GM11168 (cell line): Measurements from ENCODE around the gene FRZB.

Experiments used
- in situ Hi-C: fragments of 300-500 bp; cut with MboI; formaldehyde crosslinking; loops from one replicate; pipeline ENCODE4 v1.12.0; 2022; ENCODE audit warnings: low sequenced_read_pairs; ENCODE audit not compliant: unreplicated experiment

Gene FRZB

GRCh38 chr2:182852801-182853200 is 13.6 kb downstream of the FRZB start:
- in situ Hi-C loops: no loop called here

GRCh38 chr2:182852090-182852489 is 14.3 kb downstream of the FRZB start:
- in situ Hi-C loops: no loop called here

DNA sequence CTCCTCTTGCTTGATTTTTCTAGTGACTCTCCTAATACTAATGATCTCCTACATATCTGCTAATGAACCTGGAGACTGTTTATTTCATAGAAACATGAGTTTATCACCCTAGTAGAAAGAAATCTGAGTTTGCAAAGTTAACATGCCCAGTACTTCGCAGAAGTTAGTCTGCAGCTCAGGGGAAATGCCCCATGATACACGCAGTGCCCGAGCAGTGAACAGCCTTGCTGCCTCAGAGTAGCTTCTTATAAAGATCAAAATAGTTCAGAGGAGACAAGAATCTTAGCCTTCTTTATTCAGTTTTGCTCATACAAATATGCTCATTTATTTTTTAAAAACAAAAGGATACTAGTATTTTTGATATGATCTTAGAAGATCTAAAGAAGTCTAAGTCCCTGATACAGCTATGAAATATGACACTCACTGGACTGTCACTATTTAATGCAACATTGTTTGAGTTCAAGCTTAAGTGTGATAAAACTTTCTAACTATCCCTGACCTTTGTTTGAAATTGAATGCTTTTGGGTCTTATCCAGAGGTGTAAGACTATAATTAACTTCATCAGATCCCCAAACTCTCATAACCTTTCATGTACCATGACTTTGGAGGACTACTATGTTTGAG is 20.5 kb downstream of the FRZB start:
- in situ Hi-C loops: no loop called here

DNA sequence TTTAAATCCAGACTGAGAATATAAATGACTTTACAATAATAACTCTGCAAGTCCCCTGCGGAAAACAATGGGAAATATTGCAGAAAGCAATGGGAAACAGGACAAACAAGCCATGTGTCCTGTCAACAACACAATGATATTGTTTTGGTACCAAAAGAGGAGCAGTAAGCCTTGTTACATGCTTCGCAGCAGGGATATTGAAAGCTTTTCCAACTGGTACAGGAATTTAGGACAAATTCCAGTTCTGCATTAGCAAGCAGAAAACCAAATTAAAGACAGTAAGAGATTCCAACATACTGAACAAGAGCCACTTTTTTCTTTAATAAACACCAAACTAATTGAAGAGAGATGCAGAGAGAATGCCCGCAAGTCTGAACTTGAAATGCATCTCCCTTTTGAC is 30.0 kb downstream of the FRZB start:
- in situ Hi-C loops: no loop called here

DNA sequence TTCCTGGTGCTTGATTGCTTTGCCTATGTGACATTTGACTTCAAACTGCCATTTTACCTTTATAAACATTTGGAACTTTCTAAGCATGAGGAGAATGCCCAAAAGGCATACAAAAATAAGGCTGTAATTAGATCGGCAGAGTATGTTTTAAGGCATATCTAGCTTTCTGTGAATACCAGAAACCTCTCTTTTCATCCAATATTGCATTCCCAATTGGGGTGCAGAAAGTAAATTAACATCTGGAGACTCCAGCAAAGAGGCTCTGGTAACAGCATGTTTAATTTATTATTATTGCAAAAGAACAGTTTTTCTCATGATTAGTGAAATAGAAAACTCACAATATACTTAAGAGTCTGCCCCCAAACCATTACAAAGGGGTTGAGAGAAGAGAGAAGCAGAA is 32.1 kb downstream of the FRZB start:
- in situ Hi-C loops: no loop called here

DNA sequence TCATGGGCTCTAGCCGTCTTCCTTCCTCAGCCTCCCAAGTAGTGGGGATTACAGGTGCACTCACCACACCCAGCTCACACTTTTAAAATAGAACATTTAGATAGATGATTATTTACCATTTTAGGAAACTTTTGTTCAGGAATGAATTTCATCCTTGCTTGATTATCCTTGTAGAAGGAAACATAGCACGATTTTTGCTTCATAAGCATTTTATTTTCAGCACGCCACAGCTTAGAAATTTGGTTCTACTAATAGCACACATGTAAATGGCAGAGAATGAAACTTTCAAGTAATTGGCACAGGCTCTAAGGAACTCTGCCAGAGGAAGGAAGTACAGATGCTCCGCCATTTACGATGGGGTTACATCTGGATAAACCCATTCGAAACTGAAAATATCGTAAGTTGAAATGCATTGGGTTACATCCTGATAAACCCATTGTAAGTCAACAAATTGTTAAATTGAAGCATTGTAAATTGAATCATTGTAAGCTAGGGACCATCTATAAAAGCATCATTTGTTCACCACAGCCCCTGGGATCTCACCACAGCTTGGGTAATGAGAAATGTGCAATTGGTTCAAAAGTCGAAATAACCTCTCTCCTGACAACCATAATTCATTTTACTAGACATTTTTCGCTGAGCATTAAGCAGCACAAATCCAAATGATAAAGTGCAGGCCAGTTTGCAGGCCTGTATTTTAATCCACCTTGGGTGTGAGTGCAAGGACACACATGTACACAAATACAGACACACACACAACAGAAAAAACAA is 33.2 kb downstream of the FRZB start:
- in situ Hi-C loops: no loop called here

- in situ Hi-C loops: no loop called here
Measured at GRCh38 chr2:182831921-182832320, 34.5 kb downstream of the FRZB start.

DNA sequence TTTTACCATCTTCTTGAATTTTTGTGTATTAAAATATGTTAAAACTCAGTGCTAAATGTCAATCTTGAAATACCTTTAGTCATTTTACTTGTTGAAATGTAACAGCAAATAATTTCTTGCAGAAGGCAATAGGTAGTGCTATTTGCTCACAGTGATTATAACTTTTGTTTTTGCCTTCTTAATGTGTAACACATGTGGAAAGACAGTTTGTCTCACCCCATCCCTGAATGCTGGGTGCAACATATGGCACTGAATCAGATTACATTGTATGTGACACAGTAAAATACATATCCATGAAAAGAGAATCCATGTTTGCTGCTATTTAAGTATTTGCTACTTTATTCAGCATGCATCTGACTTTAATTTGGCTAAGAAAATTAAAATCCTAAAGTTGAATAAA is 35.3 kb downstream of the FRZB start:
- in situ Hi-C loops: no loop called here

DNA sequence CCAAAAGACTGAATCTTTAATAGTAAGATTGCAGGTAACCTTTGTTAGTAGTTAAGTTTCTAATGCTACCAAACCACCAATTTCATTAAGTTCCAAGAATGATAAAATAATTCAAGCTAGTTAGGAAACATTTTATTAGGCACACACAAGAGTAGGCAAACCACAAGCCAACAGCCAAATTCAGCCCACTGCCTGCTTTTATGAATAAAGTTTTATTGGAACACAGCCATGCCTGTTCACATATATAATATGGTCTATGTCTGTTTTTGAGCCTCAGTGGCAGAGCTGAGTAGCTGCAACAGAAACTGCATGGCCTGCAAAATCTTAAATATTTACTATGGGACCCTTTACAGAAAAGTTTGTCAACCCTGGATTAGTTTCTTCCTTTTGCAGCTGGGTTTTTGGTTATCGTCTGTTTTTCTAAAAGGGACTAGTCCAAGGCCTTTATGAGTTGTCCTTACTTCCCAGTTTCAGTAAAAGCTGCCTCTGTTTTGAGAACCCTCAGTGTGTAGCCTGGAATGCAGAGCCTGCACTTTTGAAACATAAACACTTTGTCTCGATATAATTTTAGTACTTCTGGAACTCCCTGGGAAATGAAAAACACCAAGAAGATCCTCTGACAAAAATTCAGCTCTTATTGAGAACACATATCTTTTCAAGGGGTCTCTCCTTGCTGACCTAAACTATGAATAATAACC is 39.1 kb downstream of the FRZB start:
- in situ Hi-C loops: no loop called here

GRCh38 chr2:182826496-182826895 is 39.9 kb downstream of the FRZB start:
- in situ Hi-C loops: no loop called here

DNA sequence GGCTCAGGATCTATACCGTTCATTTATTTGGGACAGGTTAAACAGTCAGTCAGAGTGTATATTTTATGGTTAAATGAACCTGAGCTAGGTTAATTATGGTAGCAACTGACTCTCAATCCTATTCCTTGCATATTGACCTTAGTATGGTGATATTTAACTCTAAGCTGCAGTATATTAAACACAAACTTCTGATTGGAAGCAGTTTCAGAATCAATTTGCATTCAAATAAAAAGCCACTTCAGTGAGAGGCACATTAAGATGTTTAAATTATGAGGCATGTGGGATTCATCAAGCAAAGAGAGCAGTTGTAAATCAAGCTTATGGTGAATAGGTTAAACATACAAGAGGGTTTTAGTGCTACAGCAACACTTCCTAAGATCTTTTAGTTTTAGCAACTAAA is 40.4 kb downstream of the FRZB start:
- in situ Hi-C loops: no loop called here

DNA sequence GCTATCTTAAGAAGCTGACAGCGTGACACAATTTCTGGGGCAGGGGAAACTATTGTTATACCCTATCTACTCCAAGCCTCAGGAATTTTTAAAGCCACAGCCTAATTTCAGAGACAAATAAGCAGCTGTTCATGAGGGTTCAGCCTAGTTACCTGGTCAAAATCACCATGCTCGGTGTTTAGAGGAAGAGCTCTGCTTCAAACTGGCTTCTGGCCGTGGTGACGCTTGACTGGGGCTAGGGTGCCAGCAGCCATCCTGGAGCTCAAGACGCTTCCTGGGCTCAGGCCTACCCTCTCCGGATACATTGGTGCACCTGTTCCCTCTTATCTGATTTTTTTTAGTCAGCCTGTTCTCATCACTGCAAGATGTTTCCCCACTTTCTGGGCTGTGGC is 41.7 kb downstream of the FRZB start:
- in situ Hi-C loops: no loop called here

DNA sequence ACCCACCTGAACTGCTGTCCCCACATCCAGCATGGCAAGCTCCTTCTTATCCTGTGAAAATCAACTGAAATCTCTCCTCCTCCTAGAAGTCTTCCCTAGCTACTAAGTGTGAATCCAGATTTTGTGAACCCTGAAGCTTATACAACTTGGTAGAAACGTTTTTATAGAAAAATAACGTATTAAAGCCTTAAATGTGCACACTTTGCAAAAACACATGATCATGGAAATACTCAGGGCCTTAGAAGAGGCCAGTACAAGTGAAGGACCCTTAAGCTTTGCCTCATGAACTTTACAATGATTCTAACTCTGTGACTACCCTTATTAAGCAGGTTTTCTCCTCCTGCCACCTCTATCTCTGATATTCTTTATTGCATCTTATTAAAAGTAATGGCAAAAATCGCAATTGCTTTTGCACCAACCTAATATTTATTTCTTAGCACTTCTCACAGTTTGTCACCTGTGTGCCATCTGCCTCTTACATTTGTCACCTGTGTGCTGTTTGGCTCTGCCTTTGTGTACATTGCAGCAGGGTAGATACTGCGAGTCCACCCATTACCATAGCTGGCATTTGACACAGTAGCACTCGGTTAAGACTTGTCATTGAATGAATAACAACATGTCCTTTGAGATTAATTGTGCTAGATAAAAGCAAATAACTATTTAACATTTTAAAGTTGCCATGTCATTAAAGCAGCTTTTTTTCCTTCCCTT is 42.2 kb downstream of the FRZB start:
- in situ Hi-C loops: no loop called here

DNA sequence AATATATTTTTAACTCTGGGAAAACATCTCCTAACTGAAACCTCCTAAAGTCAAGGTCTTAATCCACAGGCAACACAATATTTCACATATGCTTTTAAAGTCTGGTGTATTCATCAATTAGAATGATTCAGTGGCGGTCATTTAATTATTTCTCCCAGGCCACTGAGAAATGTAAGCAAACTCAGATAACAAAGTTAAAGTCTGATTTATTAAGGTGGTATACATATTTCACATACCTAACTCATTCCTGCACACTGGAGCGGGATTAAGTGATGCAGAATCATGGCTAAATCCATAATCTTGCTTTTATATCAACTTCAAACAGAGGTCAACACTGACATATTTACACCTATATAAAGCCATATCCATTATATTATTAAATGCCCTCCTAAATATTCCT is 43.7 kb downstream of the FRZB start:
- in situ Hi-C loops: no loop called here

DNA sequence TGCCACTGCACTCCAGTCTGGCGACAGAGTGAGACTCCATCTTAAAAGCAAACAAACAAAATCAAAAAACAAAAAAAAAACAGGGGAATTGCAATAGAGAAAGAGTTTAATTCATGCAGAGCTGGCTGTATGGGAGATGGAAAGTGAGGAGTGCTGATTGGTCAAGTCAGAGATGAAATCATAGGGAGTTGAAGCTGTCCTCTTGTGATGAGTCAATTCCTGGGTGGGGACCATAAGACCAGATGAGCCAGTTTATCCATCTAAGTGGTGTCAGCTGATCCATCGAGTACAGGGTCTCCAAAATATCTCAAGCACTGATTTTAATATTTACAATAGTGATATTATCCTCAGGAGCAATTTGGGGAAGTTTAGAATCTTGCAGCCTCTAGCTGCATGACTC is 45.3 kb downstream of the FRZB start:
- in situ Hi-C loops: no loop called here

GRCh38 chr2:182819412-182819811 is 47.0 kb downstream of the FRZB start:
- in situ Hi-C loops: no loop called here

GRCh38 chr2:182818925-182819324 is 47.5 kb downstream of the FRZB start:
- in situ Hi-C loops: no loop called here

GRCh38 chr2:182818501-182818900 is 47.9 kb downstream of the FRZB start:
- in situ Hi-C loops: no loop called here

DNA sequence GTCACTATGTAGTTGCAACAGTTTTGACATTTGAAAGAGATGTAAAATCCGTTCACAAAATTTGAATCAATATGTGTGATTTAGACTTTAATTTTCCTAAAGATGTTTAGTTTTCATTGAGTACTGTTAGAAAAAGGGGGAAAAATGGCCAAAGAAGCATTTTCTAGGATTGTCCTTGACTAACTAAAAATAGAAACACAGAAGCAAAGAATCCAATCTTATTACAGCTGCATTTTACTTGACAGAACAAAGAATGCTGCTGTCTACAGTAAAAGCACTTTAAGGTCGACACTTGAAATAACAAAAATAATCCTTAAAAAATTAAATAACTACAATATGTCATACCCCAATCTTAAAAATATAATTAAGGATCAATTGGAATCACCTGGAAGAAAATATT is 48.9 kb downstream of the FRZB start:
- in situ Hi-C loops: no loop called here

DNA sequence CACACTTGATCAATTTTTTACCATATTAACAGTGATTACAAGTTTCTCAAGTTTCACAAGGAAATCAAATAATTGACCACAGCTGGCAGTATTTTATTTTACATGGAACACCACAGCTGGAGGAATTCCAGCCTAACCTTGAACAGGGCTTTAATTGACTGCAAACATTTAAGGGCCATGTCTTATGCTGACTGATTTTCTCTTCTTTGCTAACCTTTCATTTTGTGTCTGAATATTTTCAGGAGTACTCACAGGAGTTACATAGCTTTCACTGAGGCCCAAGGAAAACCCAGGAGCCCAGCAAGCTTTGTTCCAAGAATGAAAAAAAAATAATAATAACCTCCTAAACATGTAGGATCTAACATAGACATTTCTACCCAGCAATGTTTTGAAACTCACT is 49.6 kb downstream of the FRZB start:
- in situ Hi-C loops: no loop called here

DNA sequence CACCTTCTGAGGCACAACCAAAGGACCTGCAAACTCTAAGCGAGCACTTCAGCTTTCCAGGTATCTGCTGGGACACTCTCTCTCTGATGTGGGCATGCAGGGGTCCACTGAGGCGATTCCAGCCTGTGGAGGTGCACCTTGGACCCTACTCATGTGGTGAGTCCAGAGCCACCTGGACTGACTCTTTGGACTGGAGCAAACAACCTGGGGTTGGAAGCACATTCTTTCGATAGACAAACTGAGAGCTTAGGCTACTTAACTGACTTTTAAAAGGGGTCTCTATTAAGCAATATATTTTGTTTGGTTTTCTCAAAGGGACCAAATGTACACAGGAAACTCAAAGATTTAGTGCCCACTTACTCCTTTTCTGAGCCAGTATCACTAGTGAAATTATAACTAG is 51.6 kb downstream of the FRZB start:
- in situ Hi-C loops: no loop called here
